Stimulated activated CD4-positive, alpha-beta T cell treated with anti-CD3 and anti-CD28 coated beads, Interleukin-12 subunit alpha, Interleukin-12 subunit beta, amount 100 ng/mL, for 48 hours (primary cell): ENCODE measurements around the gene ACOXL.
"Not testable (repeated sequence)": the region's sequence is repeated elsewhere in the genome, so short reads cannot be mapped to it uniquely, and the experiment has no call there.

Source experiments
- DNase-seq, 3 donors: peaks; one replicate each; pipeline ENCODE4 v3.0.0-alpha.2; 2020; ENCODE audit warnings: low read depth in 2 of 3, low spot score in 1 of 3

ACOXL gene

DNA sequence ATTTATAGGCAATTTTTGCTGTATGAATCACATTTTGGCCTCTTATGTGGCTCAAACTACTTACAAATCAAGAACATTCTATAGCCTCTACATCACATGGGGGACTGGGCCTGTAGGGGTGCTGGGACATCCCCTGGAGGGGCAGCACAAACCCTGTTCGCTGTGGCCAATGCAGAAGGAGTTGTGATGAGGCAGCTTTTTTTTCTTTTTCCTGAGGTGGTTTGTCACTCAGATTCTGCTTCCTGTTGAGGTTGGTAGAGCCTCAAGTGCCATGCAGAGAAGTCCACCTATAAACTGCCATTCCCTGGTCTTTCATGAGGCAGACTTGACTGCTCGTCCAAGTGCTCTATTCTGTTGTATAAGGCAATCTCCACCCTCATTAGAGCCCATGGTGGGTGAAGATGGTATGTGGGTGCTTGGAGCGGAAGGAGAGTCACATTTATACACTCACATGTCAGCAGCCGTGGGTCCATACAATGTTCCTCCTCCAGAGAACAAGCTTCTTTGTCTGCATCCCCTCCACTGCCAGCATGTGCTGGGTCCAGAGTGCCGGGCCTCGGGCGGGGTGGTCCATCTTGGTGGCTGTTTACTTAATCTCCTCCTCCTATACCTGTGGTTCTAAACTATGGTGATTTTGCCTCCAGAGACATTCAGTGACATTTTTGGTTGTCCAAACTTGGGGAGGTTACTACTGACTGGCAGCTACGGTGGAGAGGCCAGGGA, 120.3 kb downstream of the ACOXL start:
- no peak for DNase-seq

DNA sequence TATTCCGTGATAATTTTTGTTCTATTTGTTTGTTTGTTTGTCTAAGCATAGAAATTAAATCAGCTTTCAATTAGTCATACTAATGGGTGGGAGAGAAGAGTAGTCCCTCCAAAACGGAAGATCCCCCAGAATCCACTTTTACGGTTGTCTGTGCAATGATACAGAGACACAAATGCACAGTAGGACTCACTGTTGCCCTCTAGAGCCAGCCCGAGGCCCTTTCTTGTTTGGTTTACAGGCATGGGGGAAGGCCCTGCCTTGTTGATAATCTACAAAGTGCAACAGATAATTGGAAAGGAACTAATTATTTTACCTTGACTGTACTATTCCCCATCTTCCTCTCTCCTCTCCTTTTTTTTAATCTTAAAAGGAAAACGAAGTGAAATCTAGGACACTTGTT, 121.1 kb downstream of the ACOXL start:
- DNase-seq = peak in 1 of 3 donors; percentile 55

DNA sequence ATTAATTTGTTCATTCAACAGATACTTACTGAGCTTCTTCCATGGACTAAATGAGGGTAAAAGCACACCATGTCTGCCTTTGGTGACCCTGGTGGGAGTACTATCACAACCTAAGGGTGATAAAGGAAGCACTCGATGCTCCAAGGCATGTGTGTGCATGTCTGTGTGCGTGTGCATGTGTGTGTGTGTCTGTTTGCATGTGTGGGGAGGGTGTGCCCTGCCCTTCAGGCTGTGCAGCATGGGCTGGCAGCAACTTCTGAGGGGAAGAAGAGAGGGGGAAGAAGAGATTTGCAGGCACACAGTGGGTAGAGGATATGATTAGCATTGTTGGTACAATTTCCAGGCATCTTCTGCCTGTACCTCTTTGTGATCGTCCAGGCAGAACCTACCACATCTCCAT, 121.6 kb downstream of the ACOXL start:
- no peak for DNase-seq

DNA sequence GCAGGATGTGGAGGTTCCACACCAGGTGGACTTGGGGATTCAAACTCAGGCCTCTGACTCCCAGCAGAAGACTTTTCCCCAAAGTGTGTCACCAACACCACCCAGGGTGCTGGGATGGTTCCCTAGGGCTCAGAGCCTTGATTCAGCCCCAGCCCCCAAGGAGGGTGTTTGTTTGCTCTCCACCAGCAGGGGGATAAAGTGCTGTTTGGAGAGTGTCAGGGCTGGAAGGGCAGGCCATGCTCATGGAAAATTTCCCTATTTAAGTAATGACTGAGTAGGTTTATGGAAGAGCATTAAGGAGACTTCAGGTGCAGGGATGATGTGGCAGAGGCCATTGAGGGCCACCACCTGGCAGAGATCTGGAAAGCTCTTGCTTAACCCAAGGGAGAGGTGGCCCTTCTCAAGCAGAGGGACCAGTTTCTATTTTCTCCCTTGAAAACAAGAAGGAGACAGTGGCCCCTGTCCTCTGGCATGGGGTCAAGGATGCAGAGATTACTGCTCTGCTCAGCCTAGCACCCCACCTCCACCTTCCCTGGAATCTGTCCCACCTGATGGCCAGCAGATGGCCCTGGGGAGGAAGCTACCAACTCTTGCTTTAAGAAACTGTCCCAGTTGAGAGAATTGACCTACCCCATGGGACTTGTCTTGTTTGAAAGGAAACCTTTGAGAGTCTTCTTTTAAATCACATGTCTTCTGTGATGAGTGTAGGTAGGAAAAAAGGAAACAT, 122.1 kb downstream of the ACOXL start:
- DNase-seq = no peak

DNA sequence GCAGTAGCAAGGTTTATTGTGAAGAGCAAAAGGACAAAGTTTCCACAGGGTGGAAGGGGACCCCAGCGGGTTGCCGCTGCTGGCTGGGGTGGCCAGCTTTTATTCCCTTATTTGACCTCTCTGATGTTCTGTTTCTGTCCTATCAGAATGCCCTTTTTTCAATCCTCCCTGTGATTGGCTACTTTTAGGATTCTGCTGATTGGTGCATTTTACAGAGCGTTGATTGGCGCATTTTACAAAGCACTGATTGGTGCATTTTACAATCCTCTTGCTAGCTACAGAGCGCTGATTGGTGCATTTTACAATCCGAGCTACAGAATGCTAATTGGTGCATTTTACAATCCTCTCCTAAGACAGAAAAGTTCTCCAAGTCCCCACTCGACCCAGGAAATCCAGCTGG, 123.5 kb downstream of the ACOXL start:
- DNase-seq = not testable (repeated sequence)

DNA sequence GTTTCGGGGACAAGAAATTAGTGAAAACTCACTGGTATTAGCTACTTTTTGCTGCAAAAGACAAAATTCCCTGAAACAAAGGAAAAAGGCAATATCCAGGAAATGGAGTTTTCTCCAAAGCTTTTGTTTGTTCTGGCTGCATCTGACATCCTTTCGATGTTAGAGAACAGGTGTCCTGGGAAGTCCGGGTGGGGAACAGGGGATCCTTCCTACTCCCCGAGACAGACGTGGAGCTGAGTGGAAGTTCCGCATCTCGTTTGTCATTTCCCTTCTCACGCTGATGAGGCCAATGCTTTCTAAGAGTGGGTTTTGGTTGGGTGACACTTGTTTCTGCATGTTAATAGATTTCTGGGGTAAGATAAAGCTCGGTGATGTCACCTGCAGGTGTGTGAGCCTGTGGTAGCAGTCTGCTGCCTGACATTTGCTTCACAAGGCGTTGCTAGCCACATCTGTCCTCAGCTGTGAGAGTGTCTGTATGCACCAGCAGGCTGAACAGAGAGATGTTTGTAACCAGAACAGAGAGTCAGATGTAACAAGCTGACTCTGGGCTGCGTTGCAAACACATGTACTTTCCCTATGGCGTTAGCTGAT, 125.9 kb downstream of the ACOXL start:
- DNase-seq = peak in 2 of 3 donors; percentile 35 to 58

DNA sequence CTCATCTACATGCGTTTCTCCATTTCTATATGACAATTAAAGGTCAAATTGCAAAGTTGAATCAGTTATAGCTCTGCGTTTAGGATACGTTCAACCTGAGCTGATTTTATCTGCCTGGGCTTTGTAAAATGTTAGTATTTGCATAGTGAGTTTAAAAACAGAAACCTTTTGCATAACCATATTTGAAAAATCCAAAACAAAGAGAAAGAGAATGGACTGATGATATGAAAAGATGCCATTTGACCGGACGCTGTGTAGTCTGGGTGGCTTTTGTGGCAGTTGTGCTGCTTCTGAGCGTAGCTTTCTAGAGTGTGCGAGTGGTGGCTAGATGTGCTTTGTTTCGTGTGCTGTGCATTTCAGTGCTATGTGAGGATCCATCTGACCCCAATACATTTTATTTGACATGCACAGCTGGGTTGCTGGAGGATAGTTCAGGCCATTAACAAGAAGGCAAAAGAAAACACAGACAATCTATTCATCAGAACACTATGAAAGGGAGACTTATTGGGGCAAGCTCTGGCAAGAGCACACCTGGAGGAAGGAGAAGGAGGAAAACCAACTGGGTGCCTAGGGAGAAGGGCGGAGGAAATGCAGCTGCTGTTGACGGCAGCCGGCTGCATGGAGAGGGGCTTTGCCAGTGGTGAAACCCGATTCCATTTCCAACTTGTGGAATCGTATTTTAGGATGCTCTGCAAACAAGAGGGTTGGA, 126.8 kb downstream of the ACOXL start:
- DNase-seq = no peak

DNA sequence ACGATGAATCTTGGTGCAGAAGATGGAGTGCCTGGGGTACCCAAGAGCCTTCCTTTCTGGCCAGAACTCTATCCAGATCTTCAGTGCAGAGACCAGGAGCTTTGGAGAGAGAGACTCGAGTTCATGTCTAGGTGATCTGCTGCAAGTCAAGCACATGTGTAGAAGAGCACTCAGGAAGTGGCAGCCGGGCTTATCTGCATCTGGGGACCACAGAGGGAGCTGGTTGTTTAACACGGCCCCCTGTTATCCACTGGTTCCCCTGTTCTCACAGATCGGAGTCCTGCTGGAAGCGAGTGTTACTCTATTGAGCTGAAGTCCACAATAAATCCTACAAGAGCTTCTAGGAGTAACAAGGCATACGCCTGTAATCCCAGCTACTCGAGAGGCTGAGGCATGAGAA, 128.3 kb downstream of the ACOXL start:
- no peak for DNase-seq

DNA sequence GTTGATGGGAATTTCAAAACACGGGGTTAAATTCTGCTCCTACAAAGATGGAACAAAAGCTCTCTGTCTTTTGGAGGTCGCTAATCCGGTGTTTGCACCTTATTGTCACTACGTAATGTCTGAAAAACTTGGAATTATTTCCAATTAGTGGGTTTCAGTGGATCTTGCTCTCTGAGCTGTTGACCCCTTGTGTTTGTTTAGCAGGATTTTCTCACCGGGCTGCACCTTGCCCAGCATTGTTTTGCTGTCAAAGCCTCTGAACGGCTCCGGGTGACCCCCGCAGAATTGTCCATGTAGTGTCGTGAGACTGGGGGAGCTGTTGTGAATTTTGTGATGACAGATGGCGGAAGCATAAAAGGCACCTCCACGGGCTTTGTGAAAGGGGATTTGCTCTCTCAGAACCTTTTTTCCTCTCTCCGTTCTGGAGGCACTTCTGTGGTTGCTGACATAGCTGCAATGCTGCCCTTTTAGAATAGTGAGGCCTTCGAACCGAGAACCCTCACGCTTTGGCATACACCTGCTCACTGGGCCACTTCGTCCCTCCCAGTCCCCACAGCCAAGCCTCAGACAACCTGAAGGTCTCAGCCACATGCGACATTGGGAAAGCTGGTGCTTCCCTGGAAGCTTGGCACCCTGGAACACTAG, 129.4 kb downstream of the ACOXL start:
- no peak for DNase-seq

DNA sequence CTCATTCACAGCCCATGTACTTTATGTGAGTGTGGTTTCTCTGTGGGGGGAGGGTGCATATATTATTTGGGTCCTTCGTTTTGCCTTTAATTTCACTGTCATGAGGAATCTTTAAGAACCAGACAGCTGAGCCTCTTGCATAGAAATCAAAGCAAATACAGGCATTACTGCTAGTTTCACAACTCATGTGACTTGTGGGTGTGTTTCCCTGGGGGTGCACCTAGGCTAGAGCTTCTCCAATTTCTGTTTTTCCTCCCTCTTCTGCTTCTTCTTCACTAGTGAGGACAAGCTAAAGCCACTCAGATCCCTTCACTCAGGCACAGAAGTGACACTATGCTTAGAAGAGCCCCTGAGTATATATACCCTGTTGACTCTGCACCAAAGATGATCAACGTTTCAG, 131.4 kb downstream of the ACOXL start:
- DNase-seq = no peak

DNA sequence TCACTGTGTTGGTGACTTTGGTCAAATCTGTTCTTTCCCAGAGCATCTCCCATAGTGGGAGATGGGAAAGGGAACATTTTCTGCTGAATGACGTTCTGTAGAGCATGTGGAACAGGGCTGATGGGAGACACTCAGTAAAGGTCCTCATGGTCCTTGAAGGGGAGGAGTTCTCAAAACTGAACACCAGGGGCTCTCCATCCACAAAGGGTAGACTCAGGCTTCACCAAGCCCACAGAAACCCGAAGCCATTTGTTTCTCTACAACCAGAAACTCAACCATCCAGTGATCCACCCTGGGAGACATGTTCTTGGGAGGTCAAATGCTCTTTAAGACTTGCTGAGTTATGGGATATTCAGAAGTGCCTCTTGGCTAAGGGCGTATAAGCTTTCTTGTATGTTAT, 131.8 kb downstream of the ACOXL start:
- no peak for DNase-seq

DNA sequence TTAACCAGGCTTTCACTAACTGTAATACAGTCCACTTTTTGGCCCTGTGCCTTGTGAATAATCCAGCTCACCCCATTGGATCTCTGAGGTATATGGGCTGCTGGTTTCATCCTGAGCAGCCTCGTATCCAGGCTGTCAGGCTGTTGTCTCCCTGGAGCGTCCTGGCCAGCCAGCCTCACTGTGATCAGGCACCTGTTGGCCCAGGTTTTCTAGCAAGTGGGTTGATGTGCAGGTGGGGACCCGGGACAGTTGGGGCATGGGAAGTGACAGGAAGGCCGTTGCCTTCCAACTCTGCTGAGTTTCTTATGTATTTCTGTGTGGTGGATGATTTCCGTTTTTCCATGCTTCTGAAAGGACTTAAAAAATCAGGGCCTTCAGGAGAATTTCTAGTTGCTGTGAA, 132.4 kb downstream of the ACOXL start:
- no peak for DNase-seq

DNA sequence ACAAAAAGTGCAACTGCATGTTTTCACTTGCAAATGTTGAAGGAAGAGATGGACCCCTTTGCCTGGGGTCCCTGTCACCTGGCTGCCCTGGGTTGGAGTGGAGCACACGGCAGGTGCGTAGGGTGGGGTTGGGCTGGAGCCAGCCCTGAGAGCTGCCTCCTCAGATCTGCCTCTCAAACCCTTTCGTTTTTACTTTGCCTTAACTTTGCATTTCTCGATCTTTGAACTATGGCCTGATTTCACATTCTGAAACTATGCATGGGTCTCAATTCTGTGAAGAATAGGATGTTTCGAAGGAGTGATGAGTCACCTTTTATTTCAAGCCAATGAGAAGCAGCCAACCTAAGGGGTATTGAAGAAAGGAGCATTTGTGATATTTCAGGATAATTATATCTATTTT, 132.8 kb downstream of the ACOXL start:
- no peak for DNase-seq

DNA sequence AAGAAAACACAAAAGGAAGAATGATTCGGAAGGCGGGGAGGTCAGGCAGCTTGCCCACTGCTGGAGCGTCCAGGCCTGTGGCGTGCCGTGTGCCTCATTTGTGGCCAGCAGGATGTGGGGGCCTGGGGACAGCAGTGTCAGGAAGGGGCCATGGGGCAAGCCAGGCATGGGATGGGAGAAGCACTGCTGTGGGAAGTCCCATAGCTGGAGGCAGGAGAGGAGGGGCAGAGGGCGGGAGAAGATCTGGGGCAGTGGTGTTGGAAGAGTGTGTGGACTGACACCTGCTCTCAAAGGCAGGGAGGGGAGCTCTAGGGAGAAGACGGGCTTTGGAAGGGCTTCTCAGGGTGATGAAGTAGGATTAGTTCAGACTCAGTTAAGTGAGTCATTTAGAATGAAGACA, 133.7 kb downstream of the ACOXL start:
- no peak for DNase-seq

DNA sequence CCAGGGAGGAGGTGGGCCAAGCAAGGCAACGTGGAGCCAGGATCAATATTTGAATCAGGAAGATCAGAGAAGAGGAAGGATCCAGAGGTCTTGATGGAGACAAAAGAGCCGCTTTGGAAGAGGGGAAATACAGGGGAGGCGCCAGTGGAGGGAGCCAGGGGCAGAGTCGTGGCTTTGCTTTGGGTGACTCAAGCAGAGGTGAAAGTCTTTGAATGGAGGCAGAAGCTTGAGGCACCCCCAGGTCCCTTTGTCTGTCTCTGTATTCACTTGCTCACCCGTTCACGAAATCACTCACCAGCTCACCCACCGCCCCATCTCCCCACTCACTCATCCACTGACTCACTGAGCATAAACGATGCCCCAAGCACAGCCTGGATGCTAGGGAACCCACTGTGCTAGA, 134.1 kb downstream of the ACOXL start:
- DNase-seq = peak; percentile 59 to 76 (median 62)

DNA sequence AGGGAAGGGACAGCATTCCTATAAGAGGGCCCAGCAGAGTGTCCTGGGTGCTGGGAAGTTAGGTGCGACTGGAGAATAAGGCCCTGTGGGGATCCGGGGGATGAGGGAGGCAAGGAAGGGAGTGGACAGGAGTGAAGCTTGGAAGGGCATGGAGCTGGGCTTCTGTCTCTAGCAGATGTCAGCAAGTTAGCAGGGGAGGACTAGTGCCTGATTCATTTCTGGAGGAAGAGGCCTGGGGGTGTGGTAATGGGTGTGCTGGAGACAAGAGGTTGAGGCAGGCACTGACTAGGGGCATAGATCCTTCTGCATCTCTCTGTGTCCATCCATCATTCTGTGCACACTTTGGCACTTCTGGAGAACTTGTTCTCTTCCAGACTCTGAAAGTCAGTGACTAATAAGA, 134.7 kb downstream of the ACOXL start:
- DNase-seq = no peak

DNA sequence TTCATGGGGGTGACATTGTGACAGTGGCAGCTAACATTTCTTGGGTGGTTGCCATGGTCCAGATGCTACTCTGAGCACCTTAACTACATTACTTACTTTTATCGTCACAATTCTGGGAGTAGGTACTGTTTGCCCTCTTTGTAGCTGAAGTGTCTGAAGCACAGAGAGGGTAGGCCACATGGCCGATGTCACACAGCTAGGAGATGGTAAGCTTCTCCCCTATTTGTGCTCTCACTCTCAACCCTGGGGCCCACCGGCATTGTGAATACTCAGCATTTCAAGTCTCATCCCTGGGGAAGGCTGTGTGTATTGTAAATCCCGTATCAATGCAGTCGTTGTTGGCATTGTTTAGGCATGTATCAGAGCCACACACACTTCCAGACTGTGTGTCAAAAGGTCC, 136.6 kb downstream of the ACOXL start:
- DNase-seq = no peak

DNA sequence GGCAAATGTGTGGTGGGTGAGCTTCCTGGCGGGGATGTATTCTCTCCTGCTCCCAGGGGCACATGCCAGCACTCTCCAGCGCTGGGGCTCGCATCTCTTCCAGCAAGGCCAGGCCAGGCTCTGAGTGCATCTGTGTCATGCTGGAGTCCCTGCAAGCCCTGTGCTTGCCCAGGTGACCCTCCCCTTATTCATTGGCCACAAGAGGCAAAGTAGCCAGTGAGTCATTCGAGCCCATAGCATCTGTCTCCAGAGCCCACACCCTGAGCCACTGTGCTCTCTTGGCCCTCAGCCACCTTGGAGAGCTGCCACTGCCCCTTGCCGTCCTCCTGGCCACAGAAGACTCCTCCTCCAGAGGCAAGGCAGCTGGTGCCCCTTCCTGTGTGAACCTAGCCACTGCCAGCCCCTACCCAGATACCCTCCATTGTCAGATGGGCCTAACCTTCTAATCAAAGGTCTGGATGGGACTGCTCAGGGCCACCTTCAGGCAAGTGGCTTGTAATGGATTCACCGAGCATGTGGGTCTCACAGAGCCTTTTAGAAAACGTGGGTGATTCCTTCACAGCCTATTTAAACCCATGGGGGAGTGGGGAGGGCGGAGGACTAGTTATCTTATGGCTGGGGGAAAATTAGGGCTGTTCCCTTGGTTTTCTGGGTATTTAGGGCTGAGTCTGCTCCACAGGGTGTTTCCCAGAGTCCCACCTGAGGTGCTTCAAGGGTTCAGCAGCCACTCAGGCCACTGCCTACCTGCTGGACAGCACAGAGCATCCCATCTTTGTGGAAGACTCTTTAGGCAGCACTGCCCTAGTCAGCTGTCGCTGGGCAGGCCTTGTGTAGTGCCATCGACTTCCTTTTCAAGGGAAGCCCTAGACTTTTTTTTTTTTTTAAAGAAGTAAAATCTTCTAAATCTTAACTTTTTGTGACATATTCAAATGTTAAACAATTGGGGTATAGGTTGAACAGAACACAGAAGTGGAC, 137.4 kb downstream of the ACOXL start:
- no peak for DNase-seq

DNA sequence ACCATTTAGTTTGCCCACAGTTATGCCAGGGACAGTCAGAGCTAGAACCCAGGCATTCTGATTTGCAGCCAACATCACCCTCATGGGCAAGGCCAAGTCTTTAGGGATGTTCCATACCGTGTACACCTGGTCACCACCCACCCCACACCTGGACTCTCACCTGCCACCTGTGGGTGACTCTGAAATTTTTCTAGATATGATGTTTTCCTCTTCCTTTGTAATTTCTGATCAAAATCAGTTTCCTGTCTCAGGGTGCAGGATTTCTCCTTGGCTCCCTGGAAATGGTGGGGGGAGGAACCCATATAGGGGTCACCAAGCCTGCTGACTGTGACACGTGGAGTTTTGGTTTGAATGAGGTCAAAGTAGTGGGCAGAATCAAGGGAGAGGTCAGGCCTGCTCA, 138.2 kb downstream of the ACOXL start:
- no peak for DNase-seq

DNA sequence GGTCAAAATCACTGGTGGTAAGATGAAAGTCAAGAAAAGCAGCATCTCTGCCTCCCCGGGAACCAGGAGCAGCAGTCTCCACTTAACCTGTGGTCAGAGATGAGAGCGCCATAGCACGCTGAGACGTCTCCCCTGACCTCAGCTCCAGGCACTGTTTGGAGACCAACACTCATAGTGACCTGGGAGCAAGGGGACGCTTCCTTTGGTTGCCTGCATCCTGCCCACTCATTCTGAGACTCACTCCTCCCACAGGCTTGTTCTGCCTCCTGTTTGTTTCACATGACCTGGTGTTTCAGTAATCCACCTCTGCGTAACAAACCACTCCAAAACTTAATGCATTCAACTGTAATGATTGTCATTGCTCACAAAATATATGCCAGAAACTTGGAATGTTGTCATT, 139.3 kb downstream of the ACOXL start:
- DNase-seq = no peak
